HT-29 (cell line): Measurements from ENCODE around the gene TRAPPC10. TPM values are rescaled to one million over a fixed set of nuclear protein-coding genes. Genes with fewer than 3 reads are reported as not detected.
A peak's percentile ranks its signal among the peaks of the same experiment; 100 is the strongest.
"Not testable (repeated sequence)": the region's sequence is repeated elsewhere in the genome, so short reads cannot be mapped to it uniquely, and the experiment has no call there.

ENCODE experiments used
- DNase-seq: peaks from one replicate; pipeline ENCODE4 v3.0.0-alpha.2; 2015; ENCODE audit warnings: low spot score
- total RNA-seq: library from RNA; depleted of rRNA; stranded (reverse); fragments of >200 nt; shearing (Covaris generic); gene quantifications from 2 replicates; pipeline ENCODE4 v1.2.3, GENCODE V29; 2014

The TRAPPC10 gene
- total RNA-seq, 1 experiment from 2014 or later: 19.0 TPM

GRCh38 chr21:44089001-44089911 is 77.1 kb downstream of the TRAPPC10 start:
- DNase-seq: peak; percentile 1

- no peak for DNase-seq
Measured at GRCh38 chr21:44090325-44090724, 78.2 kb downstream of the TRAPPC10 start.

- DNase-seq: no peak
Measured at GRCh38 chr21:44092211-44092610, 80.1 kb downstream of the TRAPPC10 start.

GRCh38 chr21:44093761-44094160 is 81.7 kb downstream of the TRAPPC10 start:
- no peak for DNase-seq

- no peak for DNase-seq
Measured at GRCh38 chr21:44094832-44095231, 82.7 kb downstream of the TRAPPC10 start.

- DNase-seq: not testable (repeated sequence)
Measured at GRCh38 chr21:44098507-44098906, 86.4 kb downstream of the TRAPPC10 start.

GRCh38 chr21:44098964-44099363 is 86.9 kb downstream of the TRAPPC10 start:
- not testable (repeated sequence) for DNase-seq

- DNase-seq: not testable (repeated sequence)
Measured at GRCh38 chr21:44107026-44107501, 95.0 kb downstream of the TRAPPC10 start, which contains the start of gene PWP2. TSS of gene PWP2 (plus strand) at chr21:44107399. CDS start at chr21:44107417, 18 bp downstream.

- not testable (repeated sequence) for DNase-seq
Measured at GRCh38 chr21:44107589-44107988, 95.5 kb downstream of the TRAPPC10 start.

- not testable (repeated sequence) for DNase-seq
Measured at GRCh38 chr21:44113702-44114371, 101.7 kb downstream of the TRAPPC10 start.

GRCh38 chr21:44122131-44122530 is 110.0 kb downstream of the TRAPPC10 start:
- DNase-seq: not testable (repeated sequence)

GRCh38 chr21:44127827-44128226 is 115.7 kb downstream of the TRAPPC10 start:
- not testable (repeated sequence) for DNase-seq

- DNase-seq: not testable (repeated sequence)
Measured at GRCh38 chr21:44133715-44134057, 121.6 kb downstream of the TRAPPC10 start.

GRCh38 chr21:44134732-44135131 is 122.6 kb downstream of the TRAPPC10 start:
- not testable (repeated sequence) for DNase-seq

- not testable (repeated sequence) for DNase-seq
Measured at GRCh38 chr21:44138039-44138438, 125.9 kb downstream of the TRAPPC10 start.

- DNase-seq: not testable (repeated sequence)
Measured at GRCh38 chr21:44139787-44140551, 127.9 kb downstream of the TRAPPC10 start.

GRCh38 chr21:44140552-44140932 is 128.4 kb downstream of the TRAPPC10 start:
- not testable (repeated sequence) for DNase-seq

- not testable (repeated sequence) for DNase-seq
Measured at GRCh38 chr21:44142470-44142869, 130.4 kb downstream of the TRAPPC10 start.

- DNase-seq: not testable (repeated sequence)
Measured at GRCh38 chr21:44143380-44143779, 131.3 kb downstream of the TRAPPC10 start.

GRCh38 chr21:44143996-44144395 is 131.9 kb downstream of the TRAPPC10 start:
- not testable (repeated sequence) for DNase-seq

GRCh38 chr21:44144784-44145602 is 132.9 kb downstream of the TRAPPC10 start:
- not testable (repeated sequence) for DNase-seq
